ENCODE data around the gene STYK1.

The STYK1 gene

GRCh38 chr12:10673659-10674384, at the start of gene STYK1:
Gene STYK1 (minus strand): TSS chr12:10674052. CDS start chr12:10634618, 39,434 bp downstream.
- Histone ChIP-seq H3K9ac (no peak within 1 kb of the TSS), H3K27ac (no peak within 1 kb of the TSS)
- TF ChIP-seq CTCF (IDR thresholded peaks at IDR 0.05) = peak; percentile 33

GRCh38 chr12:10722905-10723746, 49.3 kb upstream of the STYK1 start, which contains the start of gene YBX3:
Gene YBX3 (minus strand): TSS chr12:10723323. CDS start chr12:10723111, 212 bp downstream.
- Histone ChIP-seq H3K9me3 (ENCODE audit: control insufficient read depth, low read length) (no peaks in the 10 kb centered on the region), H3K27me3 (ENCODE audit: control insufficient read depth, insufficient read depth, low read length) (no peaks in the 10 kb centered on the region), H3K36me3 (ENCODE audit: control insufficient read depth, insufficient read depth, low read length) (no peaks in the 10 kb centered on the region), H3K27ac (peak within 1 kb of the TSS; percentile 83), H3K4me1 (peaks cover 8% of the 10 kb centered on the region), H3K4me2 (ENCODE audit: low read length) (peak within 1 kb of the TSS; percentile 90), H3K79me2 (peaks cover 14% of the 10 kb centered on the region), H3K4me3 (ENCODE audit: low read depth, low read length) (peak within 1 kb of the TSS; percentile 72), H3K9ac (peak within 1 kb of the TSS; percentile 32), H2AFZ (peak within 1 kb of the TSS; percentile 90)
- TF ChIP-seq CTCF (IDR thresholded peaks at IDR 0.05) = no peak

More at GRCh38 chr12:10673659-10674384, at the start of gene STYK1:
- H3K27me3 ChIP-seq (ENCODE audit: control insufficient read depth, insufficient read depth, low read length) = no peaks in the 10 kb centered on the region
- no peaks in the 10 kb centered on the region for H3K4me1 ChIP-seq
- H3K79me2 ChIP-seq = no peaks in the 10 kb centered on the region
- H3K36me3 ChIP-seq (ENCODE audit: control insufficient read depth, insufficient read depth, low read length) = no peaks in the 10 kb centered on the region
- H3K4me2 ChIP-seq (ENCODE audit: low read length) = peak within 1 kb of the TSS; percentile 51
- H3K9me3 ChIP-seq (ENCODE audit: control insufficient read depth, low read length) = no peaks in the 10 kb centered on the region
- H2AFZ ChIP-seq = peak within 1 kb of the TSS; percentile 57
- H3K4me3 ChIP-seq (ENCODE audit: low read depth, low read length) = peak within 1 kb of the TSS; percentile 43

GRCh38 chr12:10722502-10722904, 48.7 kb upstream of the STYK1 start:
- H2AFZ ChIP-seq = peak overlapping the region; percentile 90

More at GRCh38 chr12:10722502-10722904, 48.7 kb upstream of the STYK1 start:
- Histone ChIP-seq H3K27me3 (ENCODE audit: control insufficient read depth, insufficient read depth, low read length) (no peaks in the 10 kb centered on the region), H3K9ac (peak overlapping the region; percentile 32), H3K4me3 (ENCODE audit: low read depth, low read length) (peak overlapping the region; percentile 72), H3K4me2 (ENCODE audit: low read length) (peak overlapping the region; percentile 90), H3K36me3 (ENCODE audit: control insufficient read depth, insufficient read depth, low read length) (no peaks in the 10 kb centered on the region), H3K27ac (peak overlapping the region; percentile 83), H3K9me3 (ENCODE audit: control insufficient read depth, low read length) (no peaks in the 10 kb centered on the region), H3K4me1 (peaks cover 8% of the 10 kb centered on the region), H3K79me2 (peaks cover 14% of the 10 kb centered on the region)
- no peak for TF ChIP-seq CTCF (IDR thresholded peaks at IDR 0.05)
